DOHH2 (cell line): Measurements from ENCODE around the gene MICAL3.

Source experiments
- H3F3A ChIP-seq: fragments of 200-600 bp; sonication (generic), shearing (Covaris generic); 2 replicates; pipeline ENCODE4 v1.6.0; 2016; ENCODE audit warnings: antibody characterized with exemption, mild to moderate bottlenecking; ENCODE audit not compliant: control insufficient read depth, insufficient read depth
- H3K27ac ChIP-seq: fragments of 200-600 bp; sonication (generic); 2 replicates; pipeline ENCODE4 v1.5.1; 2014; ENCODE audit warnings: low read depth, mild to moderate bottlenecking, low read length, moderate library complexity
- H3K27me3 ChIP-seq: fragments of 200-600 bp; sonication (generic); 2 replicates; pipeline ENCODE4 v1.6.1; 2014; ENCODE audit warnings: mild to moderate bottlenecking, low read length, mixed read lengths; ENCODE audit not compliant: control insufficient read depth
- H3K36me3 ChIP-seq: fragments of 200-600 bp; sonication (generic); 2 replicates; pipeline ENCODE4 v1.6.1; 2014; ENCODE audit warnings: mild to moderate bottlenecking, low read length, moderate library complexity, mixed read lengths; ENCODE audit not compliant: control insufficient read depth
- H3K4me1 ChIP-seq: fragments of 200-600 bp; sonication (generic); 2 replicates; pipeline ENCODE4 v1.6.1; 2014; ENCODE audit warnings: mild to moderate bottlenecking, low read length, mixed read lengths; ENCODE audit not compliant: control insufficient read depth
- H3K4me2 ChIP-seq: fragments of 200-600 bp; sonication (generic); 2 replicates; pipeline ENCODE4 v1.6.0; 2014; ENCODE audit warnings: mild to moderate bottlenecking, low read length, moderate library complexity
- H3K4me3 ChIP-seq: fragments of 200-600 bp; sonication (generic); 2 replicates; pipeline ENCODE4 v1.5.1; 2014; ENCODE audit warnings: mild to moderate bottlenecking, low read length, mixed read lengths
- H3K79me2 ChIP-seq: fragments of 200-600 bp; sonication (generic); 2 replicates; pipeline ENCODE4 v1.6.1; 2014; ENCODE audit warnings: mild to moderate bottlenecking, low read length, mixed read lengths; ENCODE audit not compliant: control insufficient read depth
- H3K9me2 ChIP-seq: fragments of 200-600 bp; sonication (generic); replicated peaks from 2 replicates; pipeline ENCODE4 v1.6.1; 2014; ENCODE audit warnings: mild to moderate bottlenecking, low read length, mixed read lengths; ENCODE audit not compliant: control insufficient read depth
- H3K9me3 ChIP-seq: fragments of 200-600 bp; sonication (generic); 2 replicates; pipeline ENCODE4 v1.6.1; 2014; ENCODE audit warnings: antibody characterized with exemption, low read length, mixed read lengths; ENCODE audit not compliant: control insufficient read depth, insufficient read depth
- H4K20me1 ChIP-seq: fragments of 200-600 bp; sonication (generic); 2 replicates; pipeline ENCODE4 v1.6.0; 2014; ENCODE audit warnings: low read depth, mild to moderate bottlenecking, antibody characterized with exemption, low read length, moderate library complexity; ENCODE audit not compliant: control insufficient read depth, insufficient read depth
- EZH2phosphoT487 ChIP-seq: fragments of 200-600 bp; sonication (generic); IDR thresholded peaks from 2 replicates; pipeline ENCODE4 v1.6.1; 2017; ENCODE audit warnings: borderline replicate concordance, mild to moderate bottlenecking, antibody characterized with exemption, low read length, moderate library complexity, mixed read lengths
- TF ChIP-seq, protein P1 (sequence below): fragments of 200-600 bp; sonication (generic); IDR thresholded peaks from one replicate; pipeline ENCODE4 v1.5.1; 2014; ENCODE audit warnings: antibody characterized with exemption, mild to moderate bottlenecking, low read depth, low read length; ENCODE audit not compliant: poor library complexity, severe bottlenecking

Gene MICAL3

DNA sequence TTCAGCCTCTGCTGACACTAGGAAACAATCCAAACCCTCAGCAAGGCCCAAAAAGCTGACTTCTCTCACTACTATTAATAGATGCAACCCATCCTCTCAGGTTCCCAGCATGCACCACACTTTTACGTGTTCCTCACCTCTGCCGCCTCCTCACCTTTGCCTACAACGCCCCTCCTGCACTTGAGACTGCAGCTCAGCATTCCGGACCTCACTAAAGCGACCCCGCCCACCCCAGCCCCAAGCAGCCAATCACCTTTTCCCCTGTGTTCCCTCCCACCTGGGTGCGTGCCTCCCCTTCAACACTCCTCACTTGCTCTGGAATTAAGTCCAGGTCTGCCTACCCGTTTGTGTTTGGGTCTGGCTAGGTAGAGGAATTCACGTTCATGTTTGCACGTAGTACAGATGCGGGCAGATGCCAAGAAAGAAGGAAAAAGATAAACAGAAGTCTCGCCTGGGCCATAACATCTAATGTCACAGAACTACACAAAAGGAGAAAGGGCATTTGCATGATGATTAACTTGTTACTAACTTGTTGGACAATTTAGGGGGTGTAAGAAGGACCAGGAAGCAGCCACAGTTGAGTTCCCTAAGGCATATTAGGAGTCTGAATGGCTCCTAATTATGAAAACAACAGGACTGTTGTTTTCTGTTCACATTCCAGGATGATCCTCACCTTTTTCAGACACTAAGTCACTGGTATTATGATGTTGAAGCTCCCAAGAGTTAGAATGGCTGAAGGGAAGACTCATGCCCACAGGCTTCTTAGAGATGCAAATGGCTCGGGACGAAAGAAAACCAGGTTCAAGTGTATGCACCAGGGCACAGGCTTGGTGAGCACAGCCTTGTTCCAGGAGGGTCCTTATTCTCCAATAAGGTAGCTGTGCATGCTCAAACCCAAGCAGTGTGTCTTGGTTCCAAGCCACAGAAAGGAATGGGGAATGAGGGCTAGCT, 102.2 kb downstream of the MICAL3 start:
- Histone ChIP-seq H3K9me2 (no peaks in the 10 kb centered on the region), H3K79me2 (peaks cover 100% of the 10 kb centered on the region), H3K27ac (no peak overlapping the region), H3F3A (no peaks in the 10 kb centered on the region), H3K9me3 (no peaks in the 10 kb centered on the region), H3K27me3 (no peaks in the 10 kb centered on the region), H3K4me2 (no peak overlapping the region), H4K20me1 (peaks cover 14% of the 10 kb centered on the region; the same call in 1 of the 2 replicates), H3K4me1 (peaks cover 16% of the 10 kb centered on the region), H3K36me3 (no peaks in the 10 kb centered on the region), H3K4me3 (no peak overlapping the region)
- TF ChIP-seq, protein P1, sequence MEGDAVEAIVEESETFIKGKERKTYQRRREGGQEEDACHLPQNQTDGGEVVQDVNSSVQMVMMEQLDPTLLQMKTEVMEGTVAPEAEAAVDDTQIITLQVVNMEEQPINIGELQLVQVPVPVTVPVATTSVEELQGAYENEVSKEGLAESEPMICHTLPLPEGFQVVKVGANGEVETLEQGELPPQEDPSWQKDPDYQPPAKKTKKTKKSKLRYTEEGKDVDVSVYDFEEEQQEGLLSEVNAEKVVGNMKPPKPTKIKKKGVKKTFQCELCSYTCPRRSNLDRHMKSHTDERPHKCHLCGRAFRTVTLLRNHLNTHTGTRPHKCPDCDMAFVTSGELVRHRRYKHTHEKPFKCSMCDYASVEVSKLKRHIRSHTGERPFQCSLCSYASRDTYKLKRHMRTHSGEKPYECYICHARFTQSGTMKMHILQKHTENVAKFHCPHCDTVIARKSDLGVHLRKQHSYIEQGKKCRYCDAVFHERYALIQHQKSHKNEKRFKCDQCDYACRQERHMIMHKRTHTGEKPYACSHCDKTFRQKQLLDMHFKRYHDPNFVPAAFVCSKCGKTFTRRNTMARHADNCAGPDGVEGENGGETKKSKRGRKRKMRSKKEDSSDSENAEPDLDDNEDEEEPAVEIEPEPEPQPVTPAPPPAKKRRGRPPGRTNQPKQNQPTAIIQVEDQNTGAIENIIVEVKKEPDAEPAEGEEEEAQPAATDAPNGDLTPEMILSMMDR, result no peak

GRCh38 chr22:17920992-17921650, 103.2 kb downstream of the MICAL3 start:
- Histone ChIP-seq H3K4me3 (no peak overlapping the region), H3K27ac (no peak overlapping the region), H3K4me2 (no peak overlapping the region), H3F3A (no peaks in the 10 kb centered on the region), H4K20me1 (peaks cover 9% of the 10 kb centered on the region; the same call in 1 of the 2 replicates), H3K36me3 (no peaks in the 10 kb centered on the region), H3K27me3 (no peaks in the 10 kb centered on the region), H3K79me2 (peaks cover 100% of the 10 kb centered on the region), H3K9me2 (no peaks in the 10 kb centered on the region), H3K4me1 (peaks cover 16% of the 10 kb centered on the region), H3K9me3 (no peaks in the 10 kb centered on the region)
- no peak for TF ChIP-seq EZH2phosphoT487
- TF ChIP-seq, protein P1, result no peak

DNA sequence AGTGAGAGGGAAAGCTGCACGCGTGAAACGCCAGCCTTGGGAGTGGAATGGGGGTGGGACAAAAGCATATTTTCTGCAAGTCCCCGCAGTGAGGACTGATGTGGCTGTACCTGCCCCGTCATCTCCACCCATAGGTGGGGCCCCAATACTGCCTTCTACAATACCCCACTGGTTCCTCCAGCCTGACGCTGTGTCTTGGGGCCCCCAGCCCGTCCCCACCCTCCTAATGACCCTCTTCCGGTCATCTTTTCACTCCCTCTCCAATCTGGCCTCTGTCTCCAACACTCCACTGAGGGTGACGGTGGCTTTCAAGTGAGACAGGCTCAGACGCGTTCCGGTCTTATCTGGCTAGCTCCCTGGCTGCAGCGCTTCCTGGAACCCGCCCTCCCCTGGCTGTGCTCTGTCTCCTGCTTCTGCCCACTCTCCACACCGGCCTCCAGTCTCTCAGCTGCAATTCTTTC, 104.2 kb downstream of the MICAL3 start:
- Histone ChIP-seq H3K27me3 (no peaks in the 10 kb centered on the region), H3K9me3 (no peaks in the 10 kb centered on the region), H3K4me3 (no peak overlapping the region), H3F3A (no peaks in the 10 kb centered on the region), H3K9me2 (no peaks in the 10 kb centered on the region), H3K4me2 (no peak overlapping the region), H3K4me1 (peaks cover 16% of the 10 kb centered on the region), H3K79me2 (peaks cover 100% of the 10 kb centered on the region), H3K27ac (no peak overlapping the region), H4K20me1 (peaks cover 11% of the 10 kb centered on the region; the same call in 1 of the 2 replicates), H3K36me3 (no peaks in the 10 kb centered on the region)
- no peak for TF ChIP-seq EZH2phosphoT487
- TF ChIP-seq, protein P1, result no peak
